A172 (cell line): ENCODE data around the gene PPM1E. TPM values are rescaled to one million over a fixed set of nuclear protein-coding genes. Genes with fewer than 3 reads are reported as not detected.
"Not testable (repeated sequence)": the region's sequence is repeated elsewhere in the genome, so short reads cannot be mapped to it uniquely, and the experiment has no call there.

ENCODE experiments used
- DNase-seq: peaks from one replicate; pipeline ENCODE4 v3.0.0-alpha.2; 2015; ENCODE audit warnings: low spot score
- total RNA-seq: library from RNA; depleted of rRNA; stranded (reverse); fragments of >200 nt; shearing (Covaris generic); gene quantifications from 2 replicates; pipeline ENCODE4 v1.2.3, GENCODE V29; 2014

PPM1E gene
- total RNA-seq, 1 experiment from 2014 or later: 0.21 TPM

DNA sequence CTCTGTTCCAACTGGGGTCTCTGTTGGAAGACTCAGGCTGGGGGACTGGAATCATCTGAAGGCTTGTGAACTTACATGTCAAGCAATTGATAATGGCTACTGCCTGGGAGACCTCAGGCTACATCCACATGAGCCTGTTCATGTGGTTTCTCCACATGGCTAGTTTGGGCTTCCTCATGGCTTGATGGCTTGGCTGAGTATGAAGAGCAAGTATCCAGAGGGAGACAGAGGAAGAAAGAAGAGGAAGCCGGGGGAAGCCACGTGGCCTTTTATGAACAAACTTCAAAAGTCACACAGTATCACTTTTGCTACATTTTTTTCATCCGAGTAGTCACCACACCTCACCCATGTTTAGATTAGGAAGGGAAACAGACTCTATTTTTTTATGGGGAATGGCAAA is 192.2 kb downstream of the PPM1E start:
- no peak for DNase-seq

DNA sequence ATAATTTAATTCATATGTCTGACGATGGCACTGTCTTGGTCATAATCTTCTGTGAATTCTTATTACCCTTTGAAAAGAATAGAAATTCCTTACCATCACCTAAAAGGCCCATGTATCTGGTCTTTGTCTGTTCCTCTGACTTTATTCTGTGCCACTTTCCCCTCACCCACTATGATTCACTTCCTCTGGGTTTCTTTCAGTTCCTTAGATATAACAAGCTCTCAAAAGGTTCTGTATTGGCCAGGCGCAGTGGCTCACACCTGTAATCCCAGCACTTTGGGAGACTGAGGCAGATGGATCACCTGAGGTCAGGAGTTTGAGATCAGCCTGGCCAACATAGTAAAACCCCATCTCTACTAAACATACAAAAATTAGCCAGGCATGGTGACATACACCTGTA is 198.7 kb downstream of the PPM1E start:
- DNase-seq: not testable (repeated sequence)

GRCh38 chr17:58956997-58957724 is 201.5 kb downstream of the PPM1E start:
- DNase-seq: peak; percentile 21

- not testable (repeated sequence) for DNase-seq
These were observed 202.0 kb downstream of the PPM1E start for GRCh38 chr17:58957725-58958073.

DNA sequence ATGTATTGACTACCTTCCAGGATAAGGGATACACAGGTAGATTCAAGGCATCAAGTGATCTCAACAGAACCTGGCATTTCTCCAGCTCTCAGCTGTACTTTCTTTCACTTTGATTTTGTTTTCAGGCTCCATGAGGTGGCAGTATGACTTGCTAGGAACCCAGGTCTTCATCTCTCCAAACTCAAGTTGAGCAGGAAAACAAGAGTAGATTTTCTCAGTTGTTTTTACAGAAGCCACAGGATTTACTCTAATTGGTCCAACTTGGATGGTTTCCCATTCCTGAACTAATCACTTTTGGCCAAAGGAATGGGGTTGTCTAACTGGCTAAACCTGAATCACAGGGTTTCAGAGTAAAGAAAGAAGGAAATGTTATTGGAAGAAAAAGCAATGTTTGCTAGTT is 204.4 kb downstream of the PPM1E start:
- peak; percentile 67 for DNase-seq

DNA sequence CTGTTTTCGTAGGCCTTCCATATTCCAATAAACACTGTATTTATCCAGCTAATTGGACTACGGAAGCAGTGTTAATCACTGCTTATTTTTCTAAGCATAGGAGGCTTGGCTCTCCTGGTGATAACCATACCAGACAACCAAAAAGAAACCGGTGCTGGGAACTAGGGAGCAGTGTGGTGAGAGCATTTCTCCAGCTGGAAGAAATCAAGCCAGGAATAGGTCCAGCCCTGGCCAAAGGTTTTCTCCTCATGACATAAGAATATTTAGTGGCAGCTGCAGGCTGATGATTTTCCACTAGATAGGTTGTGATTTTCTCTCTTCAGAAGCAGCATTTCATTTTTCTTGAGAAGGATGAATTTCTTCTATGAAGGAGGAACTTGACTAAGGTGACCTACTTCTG is 209.6 kb downstream of the PPM1E start:
- DNase-seq: no peak

DNA sequence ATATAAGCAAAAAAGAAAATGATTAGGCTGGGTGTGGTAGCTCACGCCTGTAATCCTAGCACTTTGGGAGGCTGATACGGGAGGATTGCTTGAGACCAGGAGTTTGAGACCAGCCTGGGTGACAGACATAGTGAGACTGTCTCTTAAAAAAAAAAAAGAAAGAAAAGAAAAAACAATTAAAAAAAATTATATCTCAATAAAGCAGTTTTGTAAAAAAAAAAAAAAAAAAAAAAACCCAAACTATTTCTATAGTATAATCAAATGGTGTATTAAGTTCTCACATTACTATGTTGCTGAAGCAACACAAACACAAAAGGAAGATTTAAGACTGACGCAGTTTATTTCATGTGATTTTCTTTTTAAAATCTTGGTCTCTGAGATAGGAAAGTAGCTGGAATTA is 210.6 kb downstream of the PPM1E start:
- no peak for DNase-seq

- no peak for DNase-seq
These were observed 212.9 kb downstream of the PPM1E start for GRCh38 chr17:58968426-58969061.

DNA sequence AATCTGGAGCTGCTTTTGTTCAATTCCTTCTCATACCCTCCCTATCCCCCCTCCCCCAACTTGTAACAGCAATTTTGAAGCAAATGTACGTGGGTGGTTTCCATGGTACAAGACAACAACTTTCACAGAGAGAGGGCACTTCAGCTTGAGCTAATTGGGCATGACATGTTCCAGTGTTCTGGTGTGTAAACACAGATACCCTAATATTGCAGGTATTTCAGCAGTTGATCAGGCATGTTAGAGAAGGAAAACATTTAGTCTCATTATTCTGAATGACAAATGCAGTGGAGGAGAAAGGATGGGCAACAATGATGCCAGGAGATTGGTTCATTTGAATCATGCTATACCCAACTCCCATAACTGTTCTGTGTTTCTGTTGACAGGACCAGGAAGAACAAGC is 213.5 kb downstream of the PPM1E start:
- no peak for DNase-seq

DNA sequence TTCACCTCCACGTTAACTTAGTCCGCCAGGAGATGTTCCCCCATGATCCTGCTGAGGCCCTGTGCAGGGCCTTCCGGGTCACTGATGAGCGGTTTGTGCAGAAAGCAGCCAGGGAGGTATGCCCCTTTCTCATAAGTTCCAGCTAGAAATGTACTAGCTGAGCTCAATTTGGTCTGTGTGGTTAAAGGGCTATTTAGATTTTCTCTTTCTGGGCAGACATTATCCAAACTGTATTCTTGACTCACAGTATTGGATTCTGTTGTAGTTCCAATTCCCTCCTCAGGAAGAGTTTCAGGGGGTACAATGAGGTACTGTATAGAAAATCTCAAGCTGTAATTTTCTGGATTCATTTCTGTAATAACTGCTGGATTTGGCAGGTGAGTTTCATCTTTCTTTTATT is 214.0 kb downstream of the PPM1E start:
- no peak for DNase-seq

DNA sequence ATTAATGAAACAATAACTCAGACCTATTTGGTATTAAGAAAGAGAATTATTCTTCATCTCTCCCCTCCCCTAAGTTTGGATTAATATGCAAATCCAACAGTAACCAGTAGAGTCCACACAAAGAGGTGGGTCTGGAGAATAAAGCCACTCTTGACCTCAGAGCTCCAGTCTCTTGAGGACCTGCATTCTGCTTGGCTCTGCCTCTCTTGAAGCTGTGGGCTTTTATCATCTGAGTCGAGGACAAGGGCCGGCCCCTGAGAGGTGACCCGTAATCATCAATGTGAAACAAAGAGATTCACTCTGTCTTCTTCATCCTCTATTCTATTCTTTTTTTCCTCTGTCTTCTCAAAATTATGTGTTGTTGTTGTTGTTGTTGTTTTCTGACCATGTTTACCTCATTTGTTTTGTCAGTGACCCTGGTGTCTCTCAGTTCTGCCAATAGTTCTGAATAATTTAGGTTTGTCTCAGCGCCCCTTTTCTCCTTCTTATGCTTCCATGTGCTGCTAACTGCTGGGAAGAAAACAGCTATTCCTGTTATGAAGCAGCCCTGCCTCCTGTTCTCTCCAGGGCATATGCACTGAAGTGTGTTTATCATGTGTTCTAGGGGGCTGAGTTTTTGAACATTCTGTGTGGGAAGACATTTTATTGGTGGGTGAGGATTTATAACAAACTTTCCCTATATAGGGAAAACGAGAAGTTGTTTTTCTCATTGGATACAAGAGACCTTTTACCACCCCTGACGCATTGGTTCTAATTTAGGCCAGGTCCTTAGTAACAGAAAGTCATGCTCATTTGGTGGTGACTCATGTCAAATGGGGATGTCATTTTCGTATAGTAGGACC is 215.2 kb downstream of the PPM1E start:
- no peak for DNase-seq

- no peak for DNase-seq
These were observed 218.7 kb downstream of the PPM1E start for GRCh38 chr17:58974354-58974753.

DNA sequence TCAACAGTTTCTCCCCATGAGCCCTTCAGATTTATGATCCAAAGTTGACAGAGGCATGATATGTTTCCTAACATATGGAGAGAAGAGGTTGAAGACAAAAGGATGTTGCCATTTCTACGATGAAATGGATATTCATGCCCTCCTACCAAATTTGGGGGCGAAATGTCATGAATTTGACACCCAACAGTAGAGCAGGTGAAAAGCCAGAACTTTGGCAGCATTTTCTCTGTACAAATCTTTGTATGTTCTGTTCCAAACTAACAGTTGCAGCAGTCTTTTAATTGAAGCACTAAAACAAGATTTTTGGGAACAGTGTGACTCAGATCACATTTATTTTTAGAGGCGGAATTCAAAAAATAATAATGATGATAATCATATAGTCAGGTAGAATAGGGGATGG is 220.9 kb downstream of the PPM1E start:
- DNase-seq: no peak

- DNase-seq: no peak
These were observed 225.2 kb downstream of the PPM1E start for GRCh38 chr17:58980706-58981481.

- DNase-seq: no peak
These were observed 227.0 kb downstream of the PPM1E start for GRCh38 chr17:58982626-58983025.

DNA sequence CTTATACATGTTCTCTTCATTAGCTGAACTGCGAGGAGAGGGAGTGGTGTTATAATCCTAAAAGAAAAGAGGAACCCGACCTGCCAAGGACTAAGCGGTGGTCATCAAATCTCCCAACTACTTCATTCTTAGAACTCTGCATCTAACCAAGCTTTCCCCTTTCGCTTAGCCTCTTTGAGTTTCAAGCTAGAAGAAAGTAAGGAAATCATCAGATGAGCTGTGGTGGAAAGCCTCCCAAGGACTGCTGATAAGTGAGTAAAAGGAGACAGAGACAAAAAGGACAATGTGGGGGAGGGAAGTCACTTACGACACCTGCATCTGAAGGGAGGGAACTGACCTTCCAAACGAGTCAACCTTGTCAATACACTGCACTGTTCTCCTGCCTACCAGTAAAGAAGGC is 229.7 kb downstream of the PPM1E start:
- no peak for DNase-seq

DNA sequence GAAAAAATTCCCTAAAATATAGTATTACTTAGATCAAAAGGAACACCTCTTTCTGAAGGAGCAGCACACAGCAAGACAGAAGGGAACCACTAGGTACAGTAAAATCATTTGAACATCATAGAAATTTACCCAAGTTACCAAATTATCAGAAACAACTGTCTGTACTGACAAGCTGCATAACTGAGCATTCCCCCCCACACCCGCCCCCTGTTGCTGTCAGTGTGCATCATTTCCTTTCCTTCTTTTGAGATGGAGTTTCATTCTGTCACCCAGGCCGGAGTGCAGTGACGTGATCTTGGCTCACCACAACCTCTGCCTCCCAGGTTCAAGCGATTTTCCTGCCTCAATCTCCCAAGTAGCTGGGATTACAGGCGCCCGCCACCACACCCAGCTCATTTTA is 230.3 kb downstream of the PPM1E start:
- no peak for DNase-seq

DNA sequence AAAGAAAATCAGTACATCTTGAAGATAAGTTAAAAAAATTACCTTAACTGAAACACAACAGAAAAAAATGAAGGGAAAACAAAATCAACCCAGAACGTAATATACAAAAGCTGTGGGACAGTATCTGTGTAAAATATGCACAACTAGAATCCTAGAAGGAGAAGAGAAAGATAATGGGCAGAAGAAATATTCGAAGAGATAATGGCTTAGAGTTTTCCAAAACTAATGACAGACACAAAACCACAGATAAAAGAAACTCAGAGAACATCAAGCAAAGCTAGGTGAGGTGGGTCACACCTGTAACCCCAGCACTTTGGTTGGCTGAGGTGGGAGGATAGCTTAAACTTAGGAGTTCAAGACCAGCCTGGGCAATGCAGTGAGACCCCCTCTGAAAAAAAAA is 234.0 kb downstream of the PPM1E start:
- no peak for DNase-seq

- peak; percentile 85 for DNase-seq
These were observed 236.2 kb downstream of the PPM1E start for GRCh38 chr17:58991718-58992331.

- DNase-seq: peak; percentile 11
These were observed 237.7 kb downstream of the PPM1E start for GRCh38 chr17:58993311-58993710.

DNA sequence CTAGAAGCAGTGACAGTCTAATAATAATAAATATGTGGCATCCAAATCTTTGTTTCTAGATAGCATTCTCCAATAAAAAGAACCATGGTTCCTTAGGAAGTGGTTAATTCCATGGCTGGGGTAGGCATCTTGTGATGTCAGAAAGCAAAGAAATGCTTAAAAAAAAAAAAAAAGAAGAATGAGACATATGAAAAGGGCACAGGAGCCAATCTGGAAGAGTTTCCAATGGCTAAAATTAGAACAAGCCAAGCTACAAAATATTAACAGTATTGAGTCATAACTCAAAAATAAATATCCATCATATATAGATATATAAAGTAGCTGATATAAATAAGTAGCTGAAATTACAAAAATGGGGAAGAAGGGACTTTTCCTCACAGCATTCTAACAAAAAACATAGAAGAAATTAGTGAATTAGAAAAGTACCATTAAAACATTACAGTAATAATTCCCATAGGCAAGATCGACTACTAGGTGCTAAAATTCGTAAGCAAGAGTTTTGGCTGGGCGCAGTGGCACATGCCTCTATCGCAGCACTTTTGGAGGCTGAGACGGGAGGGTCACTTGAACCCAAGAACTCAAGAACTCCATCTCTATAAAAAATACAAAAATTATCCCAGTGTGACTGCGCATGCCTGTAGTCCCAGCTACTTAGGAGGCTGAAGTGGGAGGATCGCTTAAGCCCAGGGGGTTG is 239.7 kb downstream of the PPM1E start:
- DNase-seq: no peak
